HG02588 (cell line): ENCODE results near the gene ASCC3.

Source experiments
- ATAC-seq: cut with Tn5 transposase; IDR thresholded peaks from one replicate; pipeline ENCODE4 v1.9.1; 2021; ENCODE audit warnings: mild to moderate bottlenecking, moderate library complexity; ENCODE audit not compliant: unreplicated experiment

ASCC3 gene

DNA sequence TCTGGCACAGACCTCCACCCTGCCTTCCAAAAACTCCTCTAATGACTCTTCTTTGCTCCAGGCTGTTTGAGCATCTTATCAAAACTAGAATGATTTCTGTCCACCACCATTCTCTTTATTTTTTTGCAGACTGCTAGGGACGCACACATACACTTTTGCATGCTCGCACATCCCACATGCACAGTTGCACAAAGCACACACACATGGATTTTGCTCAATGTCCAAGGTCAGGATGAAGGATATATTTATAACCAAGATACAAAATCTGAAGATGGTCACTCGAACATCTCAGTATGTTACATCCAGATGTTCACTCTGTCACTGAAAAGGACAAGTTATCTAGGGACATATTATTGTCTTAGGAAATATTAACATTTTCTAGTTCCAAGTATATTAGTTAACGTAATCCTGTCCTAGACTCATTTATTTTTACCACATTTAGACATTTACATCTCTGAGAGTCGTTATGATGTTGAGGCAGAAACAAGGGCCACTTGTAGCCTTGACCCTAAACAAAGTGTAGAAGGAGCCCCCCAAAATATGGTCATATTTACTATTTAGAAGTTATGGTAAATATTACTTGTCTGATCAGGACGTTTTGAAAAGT, 413.0 kb downstream of the ASCC3 start:
- ATAC-seq, result no peak

- no peak for ATAC-seq
Observed at GRCh38 chr6:100467129-100468015, 413.8 kb downstream of the ASCC3 start.

GRCh38 chr6:100466410-100467128, 414.6 kb downstream of the ASCC3 start:
- ATAC-seq, result no peak

DNA sequence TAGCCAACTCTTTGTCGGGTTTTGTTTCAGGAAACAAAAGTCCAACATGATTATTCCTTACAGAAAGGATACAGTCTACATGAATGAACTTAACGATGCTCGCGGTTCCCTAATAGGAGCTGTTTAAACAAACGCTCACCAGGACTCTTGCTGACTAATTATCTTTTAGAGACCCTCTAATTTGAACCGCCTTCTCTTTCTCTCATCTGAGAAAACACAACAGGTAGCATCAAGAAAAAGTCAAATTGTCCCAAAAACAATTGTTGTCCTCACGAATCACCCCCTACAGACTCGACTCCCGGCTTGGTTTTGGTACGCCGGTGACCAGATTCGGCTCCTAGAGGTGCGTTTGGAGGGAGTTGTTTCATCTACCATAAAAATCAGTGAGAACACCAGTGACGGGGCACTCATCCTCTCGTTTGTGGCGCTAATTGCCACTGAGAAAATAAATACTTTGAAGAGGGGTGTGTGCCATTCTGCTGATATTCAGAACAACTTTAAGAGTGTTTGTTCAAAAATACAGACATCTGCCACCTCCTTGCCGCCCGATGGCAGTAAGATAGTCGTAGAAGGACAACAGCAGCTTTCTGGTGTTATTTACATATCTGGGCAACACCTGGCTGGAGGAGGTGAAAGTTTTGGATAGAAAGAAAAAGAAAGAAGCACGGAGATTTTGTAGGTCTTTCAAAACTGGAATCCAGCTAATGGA, 415.3 kb downstream of the ASCC3 start:
- no peak for ATAC-seq

DNA sequence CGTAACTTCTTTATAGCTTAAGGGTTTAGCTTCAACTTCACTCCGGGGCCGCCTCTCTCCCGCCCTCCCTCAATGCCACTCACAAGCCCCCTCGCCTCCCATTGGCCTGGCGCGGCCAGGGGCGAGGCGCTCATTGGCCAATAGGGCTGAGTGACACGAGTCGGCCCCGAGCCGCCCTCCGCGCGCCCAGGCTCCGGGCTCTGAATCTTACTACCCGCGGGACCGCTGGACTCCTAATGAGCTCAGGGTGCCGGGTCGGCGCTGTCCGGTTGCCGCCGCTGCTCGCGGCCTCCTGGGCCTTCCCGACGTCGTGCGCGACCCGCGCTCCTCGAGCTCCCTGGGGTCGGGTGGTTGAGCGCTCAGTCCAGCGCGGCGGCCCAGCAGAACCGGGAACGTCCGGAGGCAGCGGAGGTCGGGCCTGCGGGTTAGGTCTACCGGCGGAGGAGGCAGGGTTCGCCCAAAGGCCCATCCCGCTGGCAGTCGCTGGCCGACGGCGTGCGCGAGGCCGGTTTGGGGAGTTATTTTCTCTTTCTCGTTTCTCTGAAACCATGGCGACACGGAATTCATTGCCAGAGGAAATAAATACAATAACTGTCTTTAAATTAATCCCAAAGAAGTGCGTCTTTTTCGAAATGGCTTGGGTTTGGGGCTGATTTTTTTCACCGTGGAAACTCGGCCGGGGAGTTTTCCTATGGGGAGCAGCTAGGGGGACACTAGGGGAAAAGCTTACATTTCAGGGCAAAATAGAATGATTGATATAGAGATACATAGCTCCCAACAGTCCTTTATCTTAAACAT, 416.0 kb downstream of the ASCC3 start, which contains the start of gene SIM1:
Gene SIM1, minus strand, starts transcription at position 19 of the 798 bp plus-strand sequence. CDS start 1,453 bp downstream, outside the sequence.
- ATAC-seq, result peak; percentile 60

- no peak for ATAC-seq
Observed at GRCh38 chr6:100464162-100464851, 416.8 kb downstream of the ASCC3 start.

GRCh38 chr6:100463630-100464161, 417.4 kb downstream of the ASCC3 start:
- no peak for ATAC-seq

DNA sequence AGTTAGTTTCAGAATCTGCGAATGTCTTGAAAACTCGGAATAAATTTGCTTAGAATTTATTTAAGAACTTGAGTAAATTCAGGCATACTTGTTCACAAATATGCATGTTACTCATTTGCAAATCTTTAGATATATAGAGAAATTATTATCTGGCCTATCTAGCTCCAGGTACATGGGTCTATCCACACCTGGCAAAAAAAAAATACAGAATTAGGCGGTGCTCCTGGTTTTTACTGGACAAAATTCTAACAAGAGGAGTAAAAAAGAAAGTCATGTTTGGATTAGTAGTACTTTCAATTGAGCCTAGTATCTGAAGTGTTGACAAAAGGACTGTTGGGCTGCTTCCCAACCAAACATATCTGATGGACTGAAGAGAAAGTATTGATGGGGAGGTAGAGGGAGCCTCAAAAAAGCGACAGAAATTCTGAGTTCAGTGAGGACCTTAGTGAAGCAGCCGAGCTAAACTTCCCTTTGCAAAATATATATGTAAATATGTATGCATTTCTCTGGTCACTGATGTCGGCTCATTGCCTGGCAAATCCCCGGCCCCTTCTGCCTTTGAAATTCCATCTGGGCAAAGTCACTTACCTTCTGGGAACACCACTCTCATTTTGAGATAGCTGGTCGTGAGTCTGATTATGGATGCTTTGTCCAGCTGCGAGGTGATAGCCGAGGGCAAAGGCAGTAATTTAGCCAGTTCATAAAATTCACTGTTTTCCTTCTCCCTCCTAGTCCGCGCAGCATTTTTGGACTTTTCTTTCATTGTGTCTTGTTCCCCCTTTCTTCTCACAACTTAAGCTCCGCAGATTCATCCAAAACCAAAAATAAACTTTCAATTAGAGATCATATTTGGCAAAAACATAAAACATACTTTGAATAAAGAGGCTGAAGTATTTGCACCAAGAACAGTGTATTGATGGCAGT, 418.2 kb downstream of the ASCC3 start:
- no peak for ATAC-seq

DNA sequence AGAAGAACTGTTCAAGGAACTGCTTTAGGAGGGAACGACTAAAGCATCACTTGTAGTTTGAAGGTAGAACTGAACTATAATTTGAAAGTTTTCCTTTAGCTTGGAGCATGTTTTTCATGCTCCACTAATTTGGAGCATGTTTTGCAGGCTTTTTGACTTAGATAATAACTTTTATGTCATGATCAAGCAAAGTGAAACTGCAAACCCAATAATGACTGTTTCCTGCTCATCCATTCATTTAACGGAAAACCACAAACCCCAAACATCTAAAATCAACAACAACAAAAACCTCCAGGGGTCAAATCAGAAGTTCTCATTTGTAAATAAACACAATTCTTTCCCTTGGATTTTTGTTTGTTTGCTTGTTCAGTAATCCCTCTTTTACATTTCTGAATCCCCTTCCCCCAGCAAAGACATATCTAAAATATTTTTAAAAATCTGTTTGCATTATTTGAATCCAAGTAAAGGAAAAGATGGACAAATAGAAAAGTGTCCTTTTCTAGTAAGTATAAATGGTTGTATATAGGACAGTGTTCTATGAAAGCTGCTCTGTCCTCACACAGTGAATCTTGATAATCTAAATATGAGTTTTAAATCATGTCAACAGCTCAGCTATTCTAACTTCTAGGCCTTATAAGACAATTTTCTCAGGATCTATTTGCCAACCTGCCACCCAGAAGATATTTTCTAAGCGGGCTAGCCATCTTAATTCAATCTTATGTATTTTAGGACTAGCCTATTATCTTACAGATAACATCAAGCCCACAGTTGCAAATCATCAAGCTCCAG, 419.0 kb downstream of the ASCC3 start:
- ATAC-seq, result no peak

GRCh38 chr6:100461278-100461916, 419.7 kb downstream of the ASCC3 start:
- no peak for ATAC-seq

DNA sequence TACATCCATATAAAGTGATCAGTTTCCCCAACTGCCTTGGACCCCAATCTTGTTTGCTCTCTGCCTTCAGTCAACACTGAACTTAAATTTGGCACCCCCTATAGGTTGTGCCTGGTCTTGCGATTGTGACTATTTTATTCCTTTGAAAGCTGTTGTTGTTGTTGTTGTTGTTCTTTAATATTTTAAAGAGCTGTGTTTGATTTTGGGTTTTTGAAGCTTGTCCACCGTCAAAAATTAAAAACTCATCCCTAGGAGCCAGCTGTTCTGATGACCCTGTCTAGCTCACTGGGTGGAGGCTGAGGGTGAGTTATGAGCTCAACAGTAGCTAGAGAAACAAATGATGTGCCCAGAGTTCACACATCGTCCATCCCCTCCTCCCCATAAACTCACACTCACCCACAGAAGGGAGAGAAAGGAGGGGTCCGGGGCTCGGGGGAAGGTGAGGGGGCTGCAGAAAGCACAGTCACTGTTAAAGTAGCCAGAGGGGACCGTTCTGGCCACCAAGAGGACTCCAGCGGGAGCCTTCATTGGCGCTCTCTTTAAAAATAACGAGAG, 420.4 kb downstream of the ASCC3 start:
- ATAC-seq, result no peak

- no peak for ATAC-seq
Observed at GRCh38 chr6:100459592-100460184, 421.4 kb downstream of the ASCC3 start.

GRCh38 chr6:100458841-100459591, 422.1 kb downstream of the ASCC3 start:
- no peak for ATAC-seq
